HCT116 (cell line): ENCODE data around the gene HOXB7. TPM values are rescaled to one million over a fixed set of nuclear protein-coding genes. Genes with fewer than 3 reads are reported as not detected.

Source experiments
- ATAC-seq: fragments of 200-7000 bp; cut with Tn5 transposase; 2 replicates; pipeline ENCODE4 v1.9.1; 2020; ENCODE audit warnings: mild to moderate bottlenecking, moderate library complexity
- BruUV-seq: library from RNA; stranded (reverse); fragments of 400-500 nt; replicated peaks from 2 replicates; lab custom pipeline; 2021; lab: Mats Ljungman, UMichigan
- CTCF ChIA-PET: fragments of 300-600 bp; sonication (Branson Sonifier 250); formaldehyde crosslinking; loops from one replicate; lab custom pipeline; 2021; ENCODE audit warnings: antibody characterized with exemption; lab: Charles Lee
- POLR2A ChIA-PET: fragments of 300-600, 350-600 bp; sonication (Branson Sonifier 250); formaldehyde crosslinking; loops from one replicate; lab custom pipeline; 2021; ENCODE audit warnings: antibody characterized with exemption; lab: Charles Lee
- RAD21 ChIA-PET, 2 experiments: fragments of 300-600 bp; sonication (Branson Sonifier 250); formaldehyde crosslinking; loops; one replicate each; lab custom pipeline; 2023; ENCODE audit warnings: low total read pairs in 2 of 2; ENCODE audit not compliant: uncharacterized antibody in 2 of 2, unreplicated experiment in 2 of 2, low non-redundant PET in 1 of 2; lab: Charles Lee
- DNase-seq: peaks from one replicate; pipeline ENCODE4 v3.0.0-alpha.2; 2010; ENCODE audit warnings: low read depth, low spot score
- H2AFZ ChIP-seq: fragments of 200-600 bp; shearing (Covaris generic), sonication (generic); 2 replicates; pipeline ENCODE4 v1.6.1; 2017; ENCODE audit warnings: low read depth, mixed run types, mixed read lengths, antibody characterized with exemption, low read length; ENCODE audit not compliant: poor library complexity, severe bottlenecking
- H3K27ac ChIP-seq: 2 replicates; pipeline ENCODE4 v1.5.1; 2012; ENCODE audit warnings: low read depth, low read length
- H3K27me3 ChIP-seq: fragments of 200-600 bp; sonication (generic); 2 replicates; pipeline ENCODE4 v1.6.1; 2016; ENCODE audit warnings: mixed run types, low read length, mixed read lengths; ENCODE audit not compliant: insufficient read depth
- H3K36me3 ChIP-seq, 2 experiments: fragments of 200-500 bp in 1 of 2; fragments of 200-600 bp in 1 of 2; sonication (Bioruptor generic) in 1 of 2; sonication (generic) in 1 of 2; 2 replicates each; pipeline versions ENCODE4 v1.5.1 to v1.6.1; 2014 to 2016; ENCODE audit warnings: low read length in 2 of 2, inconsistent platforms in 1 of 2, mixed read lengths in 1 of 2, mixed run types in 1 of 2; ENCODE audit not compliant: insufficient read depth in 2 of 2, control insufficient read depth in 1 of 2
- H3K4me1 ChIP-seq, 2 experiments: fragments of 200-600 bp in 1 of 2; sonication (generic) in 1 of 2; 2 replicates each; pipeline versions ENCODE4 v1.5.1 to v1.6.1; 2012 to 2017; ENCODE audit warnings: low read length in 2 of 2, inconsistent platforms in 1 of 2, mild to moderate bottlenecking in 1 of 2, mixed read lengths in 1 of 2, mixed run types in 1 of 2, moderate library complexity in 1 of 2; ENCODE audit not compliant: insufficient read depth in 2 of 2, control insufficient read depth in 1 of 2
- H3K4me2 ChIP-seq: fragments of 200-600 bp; sonication (generic); 2 replicates; pipeline ENCODE4 v1.6.1; 2017; ENCODE audit warnings: mixed run types, low read length, mixed read lengths
- H3K4me3 ChIP-seq, 2 experiments: fragments of 200-600 bp in 1 of 2; sonication (generic) in 1 of 2; replicated peaks in 1 of 2; 2 replicates each; pipeline ENCODE4 v1.5.1; 2011 to 2016; ENCODE audit warnings: low read length in 2 of 2, control low read depth in 1 of 2, low read depth in 1 of 2, mild to moderate bottlenecking in 1 of 2, mixed read lengths in 1 of 2, mixed run types in 1 of 2
- H3K79me2 ChIP-seq: fragments of 200-600 bp; sonication (generic); 2 replicates; pipeline ENCODE4 v1.6.1; 2017; ENCODE audit warnings: mild to moderate bottlenecking, mixed run types, low read length, moderate library complexity, mixed read lengths; ENCODE audit not compliant: insufficient read depth
- H3K9ac ChIP-seq: fragments of 200-600 bp; sonication (generic); 2 replicates; pipeline ENCODE4 v1.6.1; 2016; ENCODE audit warnings: low read length, mixed read lengths
- H3K9me2 ChIP-seq: fragments of 200-600 bp; sonication (generic), shearing (Covaris generic); 2 replicates; pipeline ENCODE4 v1.6.1; 2017; ENCODE audit warnings: mixed run types, mild to moderate bottlenecking, moderate library complexity; ENCODE audit not compliant: insufficient read depth
- H3K9me3 ChIP-seq, 2 experiments: fragments of 200-500 bp in 1 of 2; fragments of 200-600 bp in 1 of 2; sonication (Bioruptor generic) in 1 of 2; sonication (generic) in 1 of 2; 2 replicates each; pipeline ENCODE4 v1.6.1; 2014 to 2017; ENCODE audit warnings: low read length in 2 of 2, mixed read lengths in 2 of 2, inconsistent platforms in 1 of 2, low read depth in 1 of 2, mild to moderate bottlenecking in 1 of 2, mixed run types in 1 of 2, moderate library complexity in 1 of 2; ENCODE audit not compliant: control insufficient read depth in 1 of 2, insufficient read depth in 1 of 2
- H4K20me1 ChIP-seq: fragments of 200-600 bp; sonication (generic), shearing (Covaris generic); 2 replicates; pipeline ENCODE4 v1.6.1; 2017; ENCODE audit warnings: mixed run types, mild to moderate bottlenecking, moderate library complexity; ENCODE audit not compliant: insufficient read depth
- CTCF ChIP-seq, 3 experiments: fragments of 200-600 bp in 1 of 3; sonication (generic) in 1 of 3; IDR thresholded peaks in 2 of 3; conservative IDR thresholded peaks in 1 of 3; 2 replicates each; pipeline ENCODE4 v1.5.1; 2012 to 2017; ENCODE audit warnings: low read depth in 2 of 3, low read length in 2 of 3, antibody characterized with exemption in 1 of 3, borderline replicate concordance in 1 of 3, control low read depth in 1 of 3, mild to moderate bottlenecking in 1 of 3, mixed read lengths in 1 of 3, mixed run types in 1 of 3, moderate library complexity in 1 of 3; ENCODE audit not compliant: insufficient read depth in 1 of 3
- EGR1 ChIP-seq: IDR thresholded peaks from 2 replicates; pipeline ENCODE4 v1.6.1; 2012; ENCODE audit warnings: low read depth
- ELF1 ChIP-seq: IDR thresholded peaks from 2 replicates; pipeline ENCODE4 v1.6.1; 2012; ENCODE audit warnings: low read depth, borderline replicate concordance
- EZH2 ChIP-seq: fragments of 200-600 bp; sonication (generic); IDR thresholded peaks from 2 replicates; pipeline ENCODE4 v1.6.1; 2017; ENCODE audit warnings: antibody characterized with exemption, mixed run types
- JUND ChIP-seq: IDR thresholded peaks from 2 replicates; pipeline ENCODE4 v1.6.1; 2012
- POLR2A ChIP-seq: IDR thresholded peaks from 2 replicates; pipeline ENCODE4 v1.7.0; 2011; ENCODE audit warnings: borderline replicate concordance; ENCODE audit not compliant: insufficient read depth, insufficient read length; ENCODE audit errors: extremely low read depth
- POLR2AphosphoS5 ChIP-seq: IDR thresholded peaks from 2 replicates; pipeline ENCODE4 v1.6.1; 2011; ENCODE audit warnings: mild to moderate bottlenecking, low read depth, low read length, moderate library complexity
- SIN3A ChIP-seq: IDR thresholded peaks from 2 replicates; pipeline ENCODE4 v1.6.1; 2012; ENCODE audit warnings: low read depth
- SP1 ChIP-seq: IDR thresholded peaks from 2 replicates; pipeline ENCODE4 v1.6.1; 2012; ENCODE audit warnings: low read depth
- TCF7L2 ChIP-seq: IDR thresholded peaks from 2 replicates; pipeline ENCODE4 v1.7.0; 2011; ENCODE audit warnings: borderline replicate concordance, inconsistent platforms; ENCODE audit not compliant: insufficient read depth, insufficient read length; ENCODE audit errors: extremely low read depth
- YY1 ChIP-seq: IDR thresholded peaks from 2 replicates; pipeline ENCODE4 v1.6.1; 2011; ENCODE audit warnings: low read length, low read depth, moderate library complexity, mild to moderate bottlenecking; ENCODE audit not compliant: insufficient replicate concordance; ENCODE audit errors: extremely low read depth
- intact Hi-C: fragments of 100-400 bp; cut with micrococcal nuclease; formaldehyde crosslinking; loops from 2 replicates; pipeline ENCODE4 v1.10.0; 2022
- total RNA-seq: library from RNA; stranded (reverse); gene quantifications from one replicate; pipeline ENCODE4 v1.2.1, GENCODE V29; 2021; ENCODE audit not compliant: unreplicated experiment
- TF ChIP-seq, protein P1 (sequence below): IDR thresholded peaks from 2 replicates; pipeline ENCODE4 v1.6.1; 2012; ENCODE audit warnings: low read depth

The HOXB7 gene
- total RNA-seq, 1 experiment from 2014 or later: 33.6 TPM

- H3K4me1 ChIP-seq: peaks cover 23 to 27% of the 10 kb centered on the region in 2 experiments
- DNase-seq: no peak
- H3K27me3 ChIP-seq: no peaks in the 10 kb centered on the region
- H3K36me3 ChIP-seq: peaks cover 27 to 28% of the 10 kb centered on the region in 2 experiments; a peak in 3 of 4 replicates
- ChIA-PET RAD21 (no interaction called here), CTCF (no interaction called here), POLR2A (no interaction called here)
- H3K4me3 ChIP-seq: no peak overlapping the region
- H3K9me2 ChIP-seq: no peaks in the 10 kb centered on the region
- H3K9ac ChIP-seq: no peak overlapping the region
- H3K79me2 ChIP-seq: peaks cover 98% of the 10 kb centered on the region
- no peaks in the 10 kb centered on the region for H3K9me3 ChIP-seq
- TF ChIP-seq POLR2A (no peak), EZH2 (no peak), CTCF (IDR thresholded peaks at IDR 0.05 in 2 of 3, conservative IDR thresholded peaks at IDR 0.05 in 1 of 3; ENCODE audit: borderline replicate concordance in 1 of 3, insufficient read depth in 1 of 3, low read depth in 2 of 3, low read length in 2 of 3) (no peak), SIN3A (no peak), POLR2AphosphoS5 (no peak), EGR1 (no peak), ELF1 (no peak), TCF7L2 (no peak), SP1 (no peak), JUND (no peak), YY1 (no peak)
- TF ChIP-seq, protein P1, sequence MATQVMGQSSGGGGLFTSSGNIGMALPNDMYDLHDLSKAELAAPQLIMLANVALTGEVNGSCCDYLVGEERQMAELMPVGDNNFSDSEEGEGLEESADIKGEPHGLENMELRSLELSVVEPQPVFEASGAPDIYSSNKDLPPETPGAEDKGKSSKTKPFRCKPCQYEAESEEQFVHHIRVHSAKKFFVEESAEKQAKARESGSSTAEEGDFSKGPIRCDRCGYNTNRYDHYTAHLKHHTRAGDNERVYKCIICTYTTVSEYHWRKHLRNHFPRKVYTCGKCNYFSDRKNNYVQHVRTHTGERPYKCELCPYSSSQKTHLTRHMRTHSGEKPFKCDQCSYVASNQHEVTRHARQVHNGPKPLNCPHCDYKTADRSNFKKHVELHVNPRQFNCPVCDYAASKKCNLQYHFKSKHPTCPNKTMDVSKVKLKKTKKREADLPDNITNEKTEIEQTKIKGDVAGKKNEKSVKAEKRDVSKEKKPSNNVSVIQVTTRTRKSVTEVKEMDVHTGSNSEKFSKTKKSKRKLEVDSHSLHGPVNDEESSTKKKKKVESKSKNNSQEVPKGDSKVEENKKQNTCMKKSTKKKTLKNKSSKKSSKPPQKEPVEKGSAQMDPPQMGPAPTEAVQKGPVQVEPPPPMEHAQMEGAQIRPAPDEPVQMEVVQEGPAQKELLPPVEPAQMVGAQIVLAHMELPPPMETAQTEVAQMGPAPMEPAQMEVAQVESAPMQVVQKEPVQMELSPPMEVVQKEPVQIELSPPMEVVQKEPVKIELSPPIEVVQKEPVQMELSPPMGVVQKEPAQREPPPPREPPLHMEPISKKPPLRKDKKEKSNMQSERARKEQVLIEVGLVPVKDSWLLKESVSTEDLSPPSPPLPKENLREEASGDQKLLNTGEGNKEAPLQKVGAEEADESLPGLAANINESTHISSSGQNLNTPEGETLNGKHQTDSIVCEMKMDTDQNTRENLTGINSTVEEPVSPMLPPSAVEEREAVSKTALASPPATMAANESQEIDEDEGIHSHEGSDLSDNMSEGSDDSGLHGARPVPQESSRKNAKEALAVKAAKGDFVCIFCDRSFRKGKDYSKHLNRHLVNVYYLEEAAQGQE: no peak
- TF ChIP-seq, all 23 proteins: peak for 0
- H3K27ac ChIP-seq: no peak overlapping the region; the same call in 1 of the 2 replicates
- ATAC-seq: no peak
- no TSS peak for BruUV-seq
- intact Hi-C loops: no loop called here
- peaks cover 4% of the 10 kb centered on the region; the same call in 1 of the 2 replicates for H4K20me1 ChIP-seq
- no peak overlapping the region for H3K4me2 ChIP-seq
- no peak overlapping the region for H2AFZ ChIP-seq
These were observed 13.4 kb downstream of the HOXB7 start for GRCh38 chr17:48597528-48597777.
